Thyroid gland (tissue), 4 donors: ENCODE data around the gene SCAMP1.

Experiments used
- POLR2A ChIP-seq, 2 donors: fragments of 450-650 bp; IDR thresholded peaks; one replicate each; pipeline ENCODE4 v1.6.1; 2017; ENCODE audit warnings: antibody characterized with exemption in 2 of 2, mild to moderate bottlenecking in 2 of 2, moderate library complexity in 1 of 2
- TF ChIP-seq, protein P1 (sequence below), 6 experiments: fragments of 200-600 bp in 3 of 6; fragments of 450-650 bp in 3 of 6; sonication (generic) in 3 of 6; IDR thresholded peaks; one replicate each; pipeline ENCODE4 v1.5.1; 2016 to 2019; ENCODE audit warnings: antibody characterized with exemption in 6 of 6, mild to moderate bottlenecking in 2 of 6, inconsistent platforms in 1 of 6, moderate library complexity in 1 of 6

GRCh38 chr5:78495800-78496199 is 135.4 kb downstream of the SCAMP1 start:
- TF ChIP-seq, protein P1, sequence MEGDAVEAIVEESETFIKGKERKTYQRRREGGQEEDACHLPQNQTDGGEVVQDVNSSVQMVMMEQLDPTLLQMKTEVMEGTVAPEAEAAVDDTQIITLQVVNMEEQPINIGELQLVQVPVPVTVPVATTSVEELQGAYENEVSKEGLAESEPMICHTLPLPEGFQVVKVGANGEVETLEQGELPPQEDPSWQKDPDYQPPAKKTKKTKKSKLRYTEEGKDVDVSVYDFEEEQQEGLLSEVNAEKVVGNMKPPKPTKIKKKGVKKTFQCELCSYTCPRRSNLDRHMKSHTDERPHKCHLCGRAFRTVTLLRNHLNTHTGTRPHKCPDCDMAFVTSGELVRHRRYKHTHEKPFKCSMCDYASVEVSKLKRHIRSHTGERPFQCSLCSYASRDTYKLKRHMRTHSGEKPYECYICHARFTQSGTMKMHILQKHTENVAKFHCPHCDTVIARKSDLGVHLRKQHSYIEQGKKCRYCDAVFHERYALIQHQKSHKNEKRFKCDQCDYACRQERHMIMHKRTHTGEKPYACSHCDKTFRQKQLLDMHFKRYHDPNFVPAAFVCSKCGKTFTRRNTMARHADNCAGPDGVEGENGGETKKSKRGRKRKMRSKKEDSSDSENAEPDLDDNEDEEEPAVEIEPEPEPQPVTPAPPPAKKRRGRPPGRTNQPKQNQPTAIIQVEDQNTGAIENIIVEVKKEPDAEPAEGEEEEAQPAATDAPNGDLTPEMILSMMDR (IDR thresholded peaks at IDR 0.05) = no peak
- TF ChIP-seq POLR2A (IDR thresholded peaks at IDR 0.05) = no peak
